Endothelial cell of umbilical vein (primary cell): ENCODE measurements around the gene PBX2. TPM values are rescaled to one million over a fixed set of nuclear protein-coding genes. Genes with fewer than 3 reads are reported as not detected.

Source experiments
- BruUV-seq: library from RNA; stranded (reverse); fragments of 400-500 nt; replicated peaks from 2 replicates; lab custom pipeline; 2021; lab: Mats Ljungman, UMichigan
- CTCF ChIA-PET: fragments of 300-600, 350-600 bp; sonication (Branson Sonifier 250); formaldehyde crosslinking; loops from one replicate; lab custom pipeline; 2021; ENCODE audit warnings: antibody characterized with exemption, inconsistent platforms; lab: Charles Lee
- POLR2A ChIA-PET: fragments of 300-600, 350-600 bp; sonication (Branson Sonifier 250); formaldehyde crosslinking; loops from one replicate; lab custom pipeline; 2021; ENCODE audit warnings: antibody characterized with exemption, inconsistent platforms; lab: Charles Lee
- DNase-seq: peaks from one replicate; pipeline ENCODE4 v3.0.0-alpha.2; 2011; ENCODE audit warnings: low read depth, low spot score
- FAIRE-seq: peaks from 2 replicates; lab custom pipeline; 2011; peaks lifted over from hg19 to GRCh38; lab: Jason Lieb, UNC
- H2AFZ ChIP-seq: 2 replicates; pipeline ENCODE4 v1.6.0; 2012; ENCODE audit warnings: low read depth, low read length, control low read depth, inconsistent platforms
- H3K27ac ChIP-seq: 2 replicates; pipeline ENCODE4 v1.5.1; 2011; ENCODE audit warnings: low read depth, mild to moderate bottlenecking, control low read depth, low read length, moderate library complexity; ENCODE audit not compliant: insufficient read depth
- H3K27me3 ChIP-seq, 2 experiments: 2 replicates each; pipeline versions ENCODE4 v1.6.0 to v1.6.1; 2011; ENCODE audit warnings: low read length in 2 of 2, mixed read lengths in 1 of 2; ENCODE audit not compliant: control insufficient read depth in 2 of 2, insufficient read depth in 2 of 2
- H3K36me3 ChIP-seq, 2 experiments: 2 replicates in 1 of 2; 3 replicates in 1 of 2; pipeline ENCODE4 v1.5.1; 2011; ENCODE audit warnings: low read length in 2 of 2, mild to moderate bottlenecking in 1 of 2, moderate library complexity in 1 of 2; ENCODE audit not compliant: control insufficient read depth in 2 of 2, insufficient read depth in 2 of 2; ENCODE audit errors: extremely low read depth in 1 of 2
- H3K4me1 ChIP-seq: 3 replicates; pipeline ENCODE4 v1.5.1; 2011; ENCODE audit warnings: mild to moderate bottlenecking, low read length; ENCODE audit not compliant: control insufficient read depth, insufficient read depth; ENCODE audit errors: extremely low read depth
- H3K4me2 ChIP-seq: 2 replicates; pipeline ENCODE4 v1.6.1; 2011; ENCODE audit warnings: low read length, control low read depth, mixed read lengths; ENCODE audit not compliant: insufficient read depth
- H3K4me3 ChIP-seq, 3 experiments: fragments of 200-600 bp in 1 of 3; sonication (generic), shearing (Covaris generic) in 1 of 3; replicated peaks in 1 of 3; 2 replicates each; pipeline ENCODE4 v1.5.1; 2011 to 2016; ENCODE audit warnings: control low read depth in 3 of 3, low read length in 3 of 3, mild to moderate bottlenecking in 2 of 3, inconsistent platforms in 1 of 3, low read depth in 1 of 3, moderate library complexity in 1 of 3; ENCODE audit not compliant: insufficient read depth in 1 of 3
- H3K79me2 ChIP-seq: 2 replicates; pipeline ENCODE4 v1.6.0; 2012; ENCODE audit warnings: low read length, inconsistent platforms; ENCODE audit not compliant: control insufficient read depth, insufficient read depth
- H3K9ac ChIP-seq: replicated peaks from 2 replicates; pipeline ENCODE3; 2011; ENCODE audit warnings: low read length, control low read depth; ENCODE audit not compliant: insufficient read depth; ENCODE audit errors: extremely low read depth
- H3K9me1 ChIP-seq: replicated peaks from 3 replicates; pipeline ENCODE4 v1.6.0; 2011; ENCODE audit warnings: mild to moderate bottlenecking, low read length; ENCODE audit not compliant: control insufficient read depth, insufficient read depth; ENCODE audit errors: extremely low read depth
- H3K9me3 ChIP-seq: replicated peaks from 2 replicates; pipeline ENCODE4 v1.5.1; 2012; ENCODE audit warnings: low read length, inconsistent platforms; ENCODE audit not compliant: control insufficient read depth, insufficient read depth
- H4K20me1 ChIP-seq: replicated peaks from 2 replicates; pipeline ENCODE3; 2011; ENCODE audit warnings: mild to moderate bottlenecking, low read length; ENCODE audit not compliant: control insufficient read depth, insufficient read depth; ENCODE audit errors: extremely low read depth
- EZH2 ChIP-seq: IDR thresholded peaks from 2 replicates; pipeline ENCODE4 v1.6.1; 2012; ENCODE audit warnings: borderline replicate concordance, low read depth, mild to moderate bottlenecking, moderate library complexity, low read length, inconsistent platforms; ENCODE audit not compliant: severe bottlenecking
- FOS ChIP-seq: IDR thresholded peaks from 2 replicates; pipeline ENCODE4 v1.6.1; 2011; ENCODE audit warnings: mild to moderate bottlenecking, low read length, moderate library complexity, borderline replicate concordance; ENCODE audit not compliant: insufficient read depth
- GATA2 ChIP-seq: IDR thresholded peaks from 2 replicates; pipeline ENCODE4 v1.7.0; 2011; ENCODE audit warnings: low read depth, mild to moderate bottlenecking, moderate library complexity, mixed read lengths, low read length; ENCODE audit not compliant: insufficient read length, insufficient read depth
- JUN ChIP-seq: IDR thresholded peaks from 2 replicates; pipeline ENCODE4 v1.6.1; 2011; ENCODE audit warnings: borderline replicate concordance, low read depth; ENCODE audit not compliant: insufficient read length, insufficient read depth
- MYC ChIP-seq: IDR thresholded peaks from one replicate; pipeline ENCODE4 v1.6.1; 2011; ENCODE audit warnings: mild to moderate bottlenecking, low read depth, low read length
- POLR2A ChIP-seq: IDR thresholded peaks from 2 replicates; pipeline ENCODE4 v1.6.1; 2012; ENCODE audit warnings: low read depth, mild to moderate bottlenecking, control low read depth, low read length
- POLR2AphosphoS5 ChIP-seq: IDR thresholded peaks from 2 replicates; pipeline ENCODE4 v1.6.1; 2012; ENCODE audit warnings: low read depth, mild to moderate bottlenecking, control low read depth, low read length, moderate library complexity; ENCODE audit not compliant: insufficient read depth
- dilution Hi-C: fragments of 300-500 bp; cut with MboI; formaldehyde crosslinking; loops from one replicate; pipeline ENCODE4 v1.15.0; 2019; ENCODE audit warnings: low sequenced_read_pairs; ENCODE audit not compliant: extremely low pct_ligation_motif_present
- intact Hi-C: fragments of 100-400 bp; cut with micrococcal nuclease; formaldehyde crosslinking; loops from one replicate; pipeline ENCODE4 v1.10.0; 2022
- polyA plus RNA-seq, 4 experiments: library from polyadenylated mRNA; depleted of rRNA in 3 of 4; stranded (reverse) in 3 of 4; unstranded in 1 of 4; fragments of >200 nt; gene quantifications; 2 replicates each; pipeline versions ENCODE4 v1.2.1 to v1.2.3, GENCODE V29; 2011 to 2012; ENCODE audit warnings: missing spikeins in 1 of 4
- total RNA-seq: library from RNA; stranded (reverse); gene quantifications from 2 replicates; pipeline ENCODE4 v1.2.3, GENCODE V29; 2021
- TF ChIP-seq, protein P1 (sequence below): IDR thresholded peaks from 2 replicates; pipeline ENCODE4 v1.6.1; 2011; ENCODE audit not compliant: insufficient read depth, insufficient read length
- TF ChIP-seq, protein P2 (sequence below), 2 donors: IDR thresholded peaks; 1 replicate in 1 of 2; 2 replicates in 1 of 2; pipeline ENCODE4 v1.5.1; 2011; ENCODE audit warnings: low read length in 2 of 2, mild to moderate bottlenecking in 2 of 2, moderate library complexity in 2 of 2, control low read depth in 1 of 2, inconsistent platforms in 1 of 2, low read depth in 1 of 2; ENCODE audit not compliant: insufficient read depth in 1 of 2; ENCODE audit errors: extremely low read depth in 1 of 2

The PBX2 gene
- total and polyA plus RNA-seq, 2 donors (not counting 3 experiments of a cell fraction or from before 2014, with no cell fraction given), result 82.3 to 100 TPM

DNA sequence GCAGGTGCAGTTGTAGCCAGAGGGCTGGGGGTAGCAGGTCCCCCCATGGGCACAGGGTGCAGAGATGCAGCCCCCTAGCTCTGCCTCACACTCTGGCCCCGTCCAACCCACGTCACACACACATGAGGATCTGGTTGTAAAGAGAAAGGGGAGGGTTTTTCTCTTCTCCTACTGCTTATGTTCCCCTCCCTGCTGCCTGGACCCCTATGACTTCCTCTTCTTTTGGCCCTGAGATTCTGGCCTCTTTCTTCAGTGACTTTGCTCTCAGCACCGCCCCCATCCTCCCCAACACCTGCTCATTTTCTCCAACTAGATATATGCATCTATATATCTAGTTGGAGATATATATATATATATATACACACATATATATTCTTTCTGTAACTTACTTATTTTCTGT, 24.1 kb upstream of the PBX2 start:
- Histone ChIP-seq H3K9me1 (no peaks in the 10 kb centered on the region), H3K27ac (no peak overlapping the region), H3K4me3 (no peak overlapping the region), H3K9me3 (no peaks in the 10 kb centered on the region), H3K79me2 (no peaks in the 10 kb centered on the region), H3K4me2 (no peak overlapping the region), H3K9ac (no peak overlapping the region), H3K4me1 (no peaks in the 10 kb centered on the region), H3K27me3 (no peaks in the 10 kb centered on the region), H2AFZ (no peak overlapping the region), H3K36me3 (peaks cover 14 to 18% of the 10 kb centered on the region in 2 experiments), H4K20me1 (no peaks in the 10 kb centered on the region)
- POLR2A ChIA-PET, result no interaction called here
- dilution Hi-C loops (no loop called here), intact Hi-C loops (no loop called here)
- CTCF ChIA-PET, result interaction anchor here (1.0 kb wide), 1 partner anchor 19 kb away, joined by 3 read pairs; no protein-coding TSS in a partner anchor
- TF ChIP-seq JUN (no peak), GATA2 (no peak), EZH2 (no peak), FOS (no peak), MYC (no peak), POLR2AphosphoS5 (no peak), POLR2A (no peak)
- TF ChIP-seq, protein P1, sequence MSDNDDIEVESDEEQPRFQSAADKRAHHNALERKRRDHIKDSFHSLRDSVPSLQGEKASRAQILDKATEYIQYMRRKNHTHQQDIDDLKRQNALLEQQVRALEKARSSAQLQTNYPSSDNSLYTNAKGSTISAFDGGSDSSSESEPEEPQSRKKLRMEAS, result no peak
- TF ChIP-seq, protein P2, sequence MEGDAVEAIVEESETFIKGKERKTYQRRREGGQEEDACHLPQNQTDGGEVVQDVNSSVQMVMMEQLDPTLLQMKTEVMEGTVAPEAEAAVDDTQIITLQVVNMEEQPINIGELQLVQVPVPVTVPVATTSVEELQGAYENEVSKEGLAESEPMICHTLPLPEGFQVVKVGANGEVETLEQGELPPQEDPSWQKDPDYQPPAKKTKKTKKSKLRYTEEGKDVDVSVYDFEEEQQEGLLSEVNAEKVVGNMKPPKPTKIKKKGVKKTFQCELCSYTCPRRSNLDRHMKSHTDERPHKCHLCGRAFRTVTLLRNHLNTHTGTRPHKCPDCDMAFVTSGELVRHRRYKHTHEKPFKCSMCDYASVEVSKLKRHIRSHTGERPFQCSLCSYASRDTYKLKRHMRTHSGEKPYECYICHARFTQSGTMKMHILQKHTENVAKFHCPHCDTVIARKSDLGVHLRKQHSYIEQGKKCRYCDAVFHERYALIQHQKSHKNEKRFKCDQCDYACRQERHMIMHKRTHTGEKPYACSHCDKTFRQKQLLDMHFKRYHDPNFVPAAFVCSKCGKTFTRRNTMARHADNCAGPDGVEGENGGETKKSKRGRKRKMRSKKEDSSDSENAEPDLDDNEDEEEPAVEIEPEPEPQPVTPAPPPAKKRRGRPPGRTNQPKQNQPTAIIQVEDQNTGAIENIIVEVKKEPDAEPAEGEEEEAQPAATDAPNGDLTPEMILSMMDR (IDR thresholded peaks at IDR 0.05; ENCODE audit: extremely low read depth in 1 of 2, insufficient read depth in 1 of 2, low read depth in 1 of 2, low read length in 2 of 2), result no peak
- DNase-seq, result no peak
- no peak for FAIRE-seq
- no TSS peak for BruUV-seq
